Measurements from ENCODE around the gene BMAL1. TPM values are rescaled to one million over a fixed set of nuclear protein-coding genes. Genes with fewer than 3 reads are reported as not detected.

The BMAL1 gene
- total RNA-seq, 1 experiment from 2014 or later = 3.3 TPM

GRCh38 chr11:13278609-13279486, 1.3 kb downstream of the BMAL1 start:
- no peak overlapping the region for H2BK5ac ChIP-seq (ENCODE audit: insufficient read length, low read length)
- peaks cover 27% of the 10 kb centered on the region; the same call in 1 of the 2 replicates for H3K27me3 ChIP-seq (ENCODE audit: insufficient read depth, low read length)
- no peak overlapping the region for H4K5ac ChIP-seq (ENCODE audit: insufficient read length, low read depth, low read length)
- Mint-ChIP-seq H3K27ac (no peak overlapping the region), H3K4me3 (peak overlapping the region; percentile 62 to 80), H3K9me3 (no peaks in the 10 kb centered on the region), H3K27me3 (ENCODE audit: low read depth) (peaks cover 77% of the 10 kb centered on the region), H3K4me1 (peaks cover 33 to 35% of the 10 kb centered on the region in 2 experiments), H3K36me3 (ENCODE audit: insufficient read depth in 1 of 3, low read depth in 3 of 3) (no peaks in the 10 kb centered on the region)
- no peak overlapping the region for H3K4ac ChIP-seq (ENCODE audit: low read depth, low read length)
- H3K4me2 ChIP-seq (ENCODE audit: insufficient read depth, insufficient read length, low read length) = peak overlapping the region; percentile 70
- no peak overlapping the region for H3K9ac ChIP-seq (ENCODE audit: extremely low read depth, insufficient read length, low read length)
- H3K79me2 ChIP-seq (ENCODE audit: insufficient read depth, low read length) = no peaks in the 10 kb centered on the region
- H3K79me1 ChIP-seq (ENCODE audit: insufficient read depth, low read depth, low read length, poor library complexity, severe bottlenecking) = no peaks in the 10 kb centered on the region
- no peak overlapping the region for H4K8ac ChIP-seq (replicated peaks; ENCODE audit: insufficient read length, low read depth, low read length)
- no peak for TF ChIP-seq CTCF (conservative IDR thresholded peaks at IDR 0.05)
- H2BK15ac ChIP-seq (ENCODE audit: low read depth, low read length) = no peak overlapping the region
- H2BK12ac ChIP-seq (ENCODE audit: insufficient read length, low read depth, low read length) = no peak overlapping the region
- H2AK5ac ChIP-seq (ENCODE audit: insufficient read length, low read length) = no peak overlapping the region
- no peak overlapping the region for H2BK120ac ChIP-seq (ENCODE audit: low read depth, low read length, poor library complexity, severe bottlenecking)
- peaks cover 6% of the 10 kb centered on the region for H3K4me1 ChIP-seq (ENCODE audit: insufficient read depth, low read length)
- no peaks in the 10 kb centered on the region for H3K9me3 ChIP-seq (ENCODE audit: control insufficient read depth, low read depth, low read length)
- no peak overlapping the region for H3T11ph ChIP-seq (ENCODE audit: low read length)
- H4K20me1 ChIP-seq (ENCODE audit: control insufficient read depth, insufficient read depth, insufficient read length) = no peaks in the 10 kb centered on the region
- H3K56ac ChIP-seq (ENCODE audit: insufficient read length, low read depth, low read length) = no peak overlapping the region
- H4K91ac ChIP-seq (ENCODE audit: insufficient read length, low read depth, low read length) = no peak overlapping the region
- no peak for DNase-seq
- no peak overlapping the region for H3K23ac ChIP-seq (ENCODE audit: insufficient read length, low read depth, low read length)
- H2BK20ac ChIP-seq (ENCODE audit: low read depth, low read length, poor library complexity, severe bottlenecking) = no peak overlapping the region
- no peak overlapping the region for H2AFZ ChIP-seq (ENCODE audit: low read length)
- peaks cover 18% of the 10 kb centered on the region for H3K23me2 ChIP-seq (ENCODE audit: insufficient read length, low read depth, low read length, poor library complexity, severe bottlenecking)
- no peak overlapping the region for H3K14ac ChIP-seq (ENCODE audit: insufficient read depth, low read length)
- WGBS (ENCODE audit: extremely low coverage, insufficient read length, low lambda C conversion rate) = no CpG with 5 or more reads among the region's 61 CpGs
- H3K18ac ChIP-seq (ENCODE audit: insufficient read length, low read depth, low read length) = no peak overlapping the region
- H3K27ac ChIP-seq (ENCODE audit: insufficient read length, low read depth, low read length) = no peak overlapping the region
